GM10248 (cell line): ENCODE results near the gene DGKI.
"Not testable (repeated sequence)": the region's sequence is repeated elsewhere in the genome, so short reads cannot be mapped to it uniquely, and the experiment has no call there.

Experiments
- CTCF ChIA-PET: fragments of 300-600 bp; sonication (Branson Sonifier 250); formaldehyde crosslinking; extraction: SDS; loops from one replicate; lab custom pipeline; 2021; ENCODE audit warnings: antibody characterized with exemption; lab: Yijun Ruan, JAX
- POLR2A ChIA-PET: fragments of 350-650 bp; sonication (Branson Sonifier 250); formaldehyde crosslinking; extraction: SDS; loops from one replicate; lab custom pipeline; 2020; ENCODE audit warnings: antibody characterized with exemption; lab: Yijun Ruan, JAX
- DNase-seq: peaks from one replicate; pipeline ENCODE4 v3.0.0; 2012; ENCODE audit errors: extremely low spot score
- TF ChIP-seq, protein P1 (sequence below): IDR thresholded peaks from 2 replicates; pipeline ENCODE4 v1.5.1; 2012; ENCODE audit warnings: mild to moderate bottlenecking, low read depth; ENCODE audit errors: extremely low read depth, missing control alignments, control extremely low read depth

DGKI gene

DNA sequence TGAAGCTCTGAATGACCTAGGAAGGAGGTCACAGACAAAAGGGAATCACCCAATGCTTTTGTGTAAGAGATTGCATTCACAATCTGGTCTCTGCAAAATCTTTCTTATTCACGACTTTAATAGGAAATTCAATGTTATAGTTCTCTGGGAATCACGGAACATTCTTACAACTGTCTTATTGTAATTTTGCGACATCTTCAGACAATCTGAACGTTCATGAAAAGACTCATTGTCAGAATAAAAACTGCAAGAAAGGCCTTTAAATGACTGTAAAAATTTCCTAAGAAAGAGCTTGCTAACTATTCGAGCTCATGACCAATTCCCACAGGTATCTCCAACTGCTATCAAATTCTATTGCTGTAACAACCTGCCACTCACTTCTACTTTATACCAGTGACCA, 130.7 kb downstream of the DGKI start:
- TF ChIP-seq, protein P1, sequence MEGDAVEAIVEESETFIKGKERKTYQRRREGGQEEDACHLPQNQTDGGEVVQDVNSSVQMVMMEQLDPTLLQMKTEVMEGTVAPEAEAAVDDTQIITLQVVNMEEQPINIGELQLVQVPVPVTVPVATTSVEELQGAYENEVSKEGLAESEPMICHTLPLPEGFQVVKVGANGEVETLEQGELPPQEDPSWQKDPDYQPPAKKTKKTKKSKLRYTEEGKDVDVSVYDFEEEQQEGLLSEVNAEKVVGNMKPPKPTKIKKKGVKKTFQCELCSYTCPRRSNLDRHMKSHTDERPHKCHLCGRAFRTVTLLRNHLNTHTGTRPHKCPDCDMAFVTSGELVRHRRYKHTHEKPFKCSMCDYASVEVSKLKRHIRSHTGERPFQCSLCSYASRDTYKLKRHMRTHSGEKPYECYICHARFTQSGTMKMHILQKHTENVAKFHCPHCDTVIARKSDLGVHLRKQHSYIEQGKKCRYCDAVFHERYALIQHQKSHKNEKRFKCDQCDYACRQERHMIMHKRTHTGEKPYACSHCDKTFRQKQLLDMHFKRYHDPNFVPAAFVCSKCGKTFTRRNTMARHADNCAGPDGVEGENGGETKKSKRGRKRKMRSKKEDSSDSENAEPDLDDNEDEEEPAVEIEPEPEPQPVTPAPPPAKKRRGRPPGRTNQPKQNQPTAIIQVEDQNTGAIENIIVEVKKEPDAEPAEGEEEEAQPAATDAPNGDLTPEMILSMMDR = no peak
- no peak for DNase-seq
- ChIA-PET POLR2A (no interaction called here), CTCF (interaction anchor here (1.0 kb wide), 1 partner anchor 61 kb away, joined by 3 read pairs; no protein-coding TSS in a partner anchor)

DNA sequence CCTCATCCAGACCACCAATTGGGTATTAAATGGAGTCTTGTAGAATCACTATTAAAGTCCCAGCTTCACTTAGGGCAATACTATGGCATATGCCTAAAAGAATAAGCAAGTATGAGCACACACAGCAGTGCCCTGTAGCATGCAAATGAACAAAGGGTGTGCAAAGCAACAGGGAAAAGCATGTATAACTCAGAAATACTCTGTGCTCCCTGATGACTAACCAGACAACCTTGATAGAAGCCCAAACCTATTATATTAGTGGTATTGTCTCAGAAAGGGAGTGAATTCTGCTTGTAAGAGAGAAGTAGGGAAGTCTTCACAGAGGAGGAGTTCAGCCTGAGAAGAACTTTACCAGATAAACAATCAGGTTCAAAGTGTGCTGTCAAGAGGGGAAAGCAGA, 131.2 kb downstream of the DGKI start:
- POLR2A ChIA-PET = no interaction called here
- TF ChIP-seq, protein P1 = no peak
- no peak for DNase-seq
- CTCF ChIA-PET = interaction anchor here (1.0 to 1.2 kb wide), 2 partner anchors 13 to 60 kb away, joined by 3 read pairs; no protein-coding TSS in a partner anchor

DNA sequence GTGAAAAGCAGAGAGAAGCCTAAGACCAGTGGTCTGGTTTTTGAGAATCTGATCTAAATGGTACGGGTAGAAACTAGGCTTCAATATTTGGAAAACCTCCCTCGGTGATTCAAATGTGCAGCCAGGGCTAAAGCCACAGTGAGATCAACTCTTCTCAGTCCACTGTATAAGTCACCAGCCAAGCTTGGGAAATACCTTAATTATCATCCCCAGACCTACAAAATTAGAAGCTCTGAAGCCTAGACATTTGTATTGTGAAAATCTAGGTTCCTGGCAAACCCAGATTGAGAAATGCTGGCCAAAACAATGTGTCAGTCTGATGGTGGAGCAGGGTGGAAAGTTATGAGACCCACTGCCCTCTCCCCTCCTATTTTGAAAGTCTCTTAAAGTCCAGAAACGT, 131.7 kb downstream of the DGKI start:
- ChIA-PET CTCF (interaction anchor here (1.2 kb wide), 1 partner anchor 13 kb away, joined by 3 read pairs; no protein-coding TSS in a partner anchor), POLR2A (no interaction called here)
- no peak for DNase-seq
- TF ChIP-seq, protein P1 = no peak

DNA sequence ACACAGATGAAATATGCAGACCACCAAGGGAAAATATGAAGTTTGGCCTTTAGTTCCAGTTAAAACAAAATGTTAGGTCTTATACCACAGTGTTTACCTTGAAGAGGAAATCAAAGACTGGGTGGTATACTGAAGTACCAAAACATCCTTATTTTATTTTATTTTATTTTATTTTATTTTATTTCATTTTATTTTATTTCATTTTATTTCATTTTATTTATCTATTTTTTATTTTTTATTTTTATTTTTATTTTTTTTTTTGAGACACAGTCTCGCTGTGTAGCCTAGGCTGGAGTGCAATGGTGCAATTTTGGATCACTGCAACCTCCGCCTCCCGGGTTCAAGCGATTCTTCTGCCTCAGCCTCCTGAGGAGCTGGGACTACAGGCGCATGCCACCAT, 140.4 kb downstream of the DGKI start:
- POLR2A ChIA-PET, DNase-seq: not testable (repeated sequence)
- CTCF ChIA-PET = interaction anchor here (1.8 to 2.0 kb wide), 2 partner anchors 20 to 51 kb away, joined by 5 to 6 read pairs; no protein-coding TSS in a partner anchor

DNA sequence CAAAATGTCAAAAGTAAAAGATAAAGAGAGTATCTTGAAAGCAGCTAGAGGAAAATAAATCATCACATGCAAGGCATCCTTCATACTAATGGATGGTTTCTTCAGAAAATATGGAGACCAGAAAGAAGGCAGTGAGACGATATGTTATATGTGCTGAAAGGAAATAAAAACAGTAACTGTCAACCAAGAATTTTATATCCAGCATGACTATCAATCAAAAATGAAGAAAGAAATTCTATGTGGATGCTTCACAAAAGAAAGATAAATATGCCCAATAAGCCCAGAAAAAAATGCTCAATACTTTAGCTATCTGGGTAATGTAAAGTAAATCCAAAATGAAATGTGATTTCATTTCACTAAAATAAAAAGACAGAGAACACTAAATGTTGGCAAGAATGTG, 142.1 kb downstream of the DGKI start:
- TF ChIP-seq, protein P1 = no peak
- ChIA-PET POLR2A (no interaction called here), CTCF (interaction anchor here (1.3 kb wide), 1 partner anchor 48 kb away, joined by 3 read pairs; no protein-coding TSS in a partner anchor)
- DNase-seq = no peak

DNA sequence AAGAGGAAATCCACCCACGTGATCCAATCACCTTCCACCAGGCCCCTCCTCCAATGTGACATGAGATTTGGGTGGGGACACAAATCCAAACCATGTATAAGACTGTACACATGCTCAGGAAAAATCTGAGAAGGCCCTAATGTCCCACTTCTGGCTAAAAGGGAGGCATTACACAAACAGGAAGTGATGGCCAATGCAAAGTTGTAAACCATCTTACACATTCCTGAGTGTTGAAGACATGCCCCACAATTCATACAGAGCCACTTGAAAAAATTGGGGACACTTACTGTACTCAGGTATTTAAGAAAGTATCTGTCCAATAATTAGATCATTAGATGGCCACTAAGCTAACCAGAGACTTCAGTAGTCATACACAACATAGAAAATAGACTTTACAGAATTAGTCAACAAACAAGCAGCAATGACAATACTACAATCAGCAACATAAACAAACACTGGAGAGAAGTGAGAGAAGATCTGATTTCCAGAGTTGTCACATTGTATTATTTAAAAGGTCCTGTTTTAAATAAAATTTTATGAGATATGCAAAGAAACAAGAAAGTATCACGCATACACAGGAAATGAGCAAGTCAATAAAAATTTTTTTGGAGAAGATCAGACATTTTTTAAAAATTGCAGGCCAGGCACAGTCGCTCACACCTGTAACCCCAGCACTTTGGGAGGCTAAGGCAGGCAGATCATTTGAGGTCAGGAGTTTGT, 143.3 kb downstream of the DGKI start:
- TF ChIP-seq, protein P1 = no peak
- no peak for DNase-seq
- POLR2A ChIA-PET = no interaction called here
- CTCF ChIA-PET = interaction anchor here (1.3 kb wide), 1 partner anchor 47 kb away, joined by 3 read pairs; no protein-coding TSS in a partner anchor

DNA sequence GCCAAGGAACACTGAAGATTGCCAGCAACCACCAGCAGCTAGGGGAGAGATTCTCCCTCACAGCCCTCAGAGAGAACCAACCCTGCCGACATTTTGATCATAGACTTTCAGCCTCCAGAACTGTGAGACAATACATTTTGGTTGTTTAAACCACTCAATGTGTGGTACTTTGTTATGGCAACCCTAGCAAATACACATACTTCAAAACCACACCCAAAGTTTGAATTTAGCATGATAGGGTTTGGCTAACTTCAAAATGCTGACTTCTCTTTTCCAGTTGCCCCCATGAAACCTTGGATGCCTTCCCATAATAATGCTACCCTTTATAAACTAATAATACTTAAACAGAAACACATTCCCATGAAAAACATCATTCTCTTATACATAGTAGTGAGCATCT, 149.8 kb downstream of the DGKI start:
- ChIA-PET POLR2A (no interaction called here), CTCF (interaction anchor here (1.3 kb wide), 1 partner anchor 8 kb away, joined by 3 read pairs; no protein-coding TSS in a partner anchor)

More for the DNA sequence above, 149.8 kb downstream of the DGKI start:
- DNase-seq = no peak
- TF ChIP-seq, protein P1 = no peak
